ENCODE results near the gene USP1. TPM values are rescaled to one million over a fixed set of nuclear protein-coding genes. Genes with fewer than 3 reads are reported as not detected.

The USP1 gene
- total and polyA plus RNA-seq, 4 donors, result 10.0 to 42.1 (median 16.8) TPM

GRCh38 chr1:62401034-62401760 is 35.7 kb upstream of the USP1 start:
- no peak overlapping the region for H3K4me3 ChIP-seq
- no peak overlapping the region for H3K27ac ChIP-seq (ENCODE audit: low read depth in 1 of 2, low read length in 1 of 2)
- ATAC-seq (ENCODE audit: insufficient read depth, low FRiP score) (no peak), DNase-seq (no peak)
- H3K9me3 ChIP-seq (ENCODE audit: control insufficient read depth in 4 of 4, insufficient read depth in 3 of 4, low read length in 3 of 4), result peaks cover 0 to 2% (median 0%) of the 10 kb centered on the region in 4 donors
- H3K36me3 ChIP-seq (ENCODE audit: control insufficient read depth in 4 of 4, insufficient read depth in 4 of 4, low read length in 4 of 4), result no peaks in the 10 kb centered on the region
- TF ChIP-seq CTCF (IDR thresholded peaks at IDR 0.05; ENCODE audit: control extremely low read depth, extremely low read depth), result no peak
- no peak overlapping the region for H3K9ac ChIP-seq (ENCODE audit: insufficient read depth in 1 of 2, low read length in 2 of 2)
- H3K27me3 ChIP-seq (ENCODE audit: control insufficient read depth in 3 of 3, insufficient read depth in 3 of 3, low read length in 2 of 3), result no peaks in the 10 kb centered on the region
- H3K4me1 ChIP-seq (ENCODE audit: control insufficient read depth in 5 of 5, insufficient read depth in 5 of 5, low read length in 5 of 5), result no peaks in the 10 kb centered on the region
- 87 to 93% methylated on average over 5 of the region's 5 CpGs for WGBS, 2 donors

- DNase-seq, result no peak
- no peak for TF ChIP-seq CTCF (IDR thresholded peaks at IDR 0.05; ENCODE audit: control extremely low read depth, extremely low read depth)
- no peak for ATAC-seq (ENCODE audit: insufficient read depth, low FRiP score)
- Histone ChIP-seq H3K4me1 (ENCODE audit: control insufficient read depth in 5 of 5, insufficient read depth in 5 of 5, low read length in 5 of 5) (no peaks in the 10 kb centered on the region), H3K36me3 (ENCODE audit: control insufficient read depth in 4 of 4, insufficient read depth in 4 of 4, low read length in 4 of 4) (no peaks in the 10 kb centered on the region), H3K9ac (ENCODE audit: insufficient read depth in 1 of 2, low read length in 2 of 2) (no peak overlapping the region), H3K27ac (ENCODE audit: low read depth in 1 of 2, low read length in 1 of 2) (no peak overlapping the region), H3K9me3 (ENCODE audit: control insufficient read depth in 4 of 4, insufficient read depth in 3 of 4, low read length in 3 of 4) (no peaks in the 10 kb centered on the region), H3K4me3 (no peak overlapping the region), H3K27me3 (ENCODE audit: control insufficient read depth in 3 of 3, insufficient read depth in 3 of 3, low read length in 2 of 3) (no peaks in the 10 kb centered on the region)
- 94 to 100% methylated on average over 2 of the region's 2 CpGs for WGBS, 2 donors
Measured at GRCh38 chr1:62405247-62405646, 31.6 kb upstream of the USP1 start.

- 85 to 88% methylated on average over 3 of the region's 3 CpGs for WGBS, 2 donors
- Histone ChIP-seq H3K36me3 (ENCODE audit: control insufficient read depth in 4 of 4, insufficient read depth in 4 of 4, low read length in 4 of 4) (no peaks in the 10 kb centered on the region), H3K4me1 (ENCODE audit: control insufficient read depth in 5 of 5, insufficient read depth in 5 of 5, low read length in 5 of 5) (no peaks in the 10 kb centered on the region), H3K27me3 (ENCODE audit: control insufficient read depth in 3 of 3, insufficient read depth in 3 of 3, low read length in 2 of 3) (no peaks in the 10 kb centered on the region), H3K27ac (ENCODE audit: low read depth in 1 of 2, low read length in 1 of 2) (no peak overlapping the region), H3K9me3 (ENCODE audit: control insufficient read depth in 4 of 4, insufficient read depth in 3 of 4, low read length in 3 of 4) (no peaks in the 10 kb centered on the region), H3K4me3 (no peak overlapping the region), H3K9ac (ENCODE audit: insufficient read depth in 1 of 2, low read length in 2 of 2) (no peak overlapping the region)
- DNase-seq (no peak), ATAC-seq (ENCODE audit: insufficient read depth, low FRiP score) (no peak)
- no peak for TF ChIP-seq CTCF (IDR thresholded peaks at IDR 0.05; ENCODE audit: control extremely low read depth, extremely low read depth)
Measured at GRCh38 chr1:62406576-62406975, 30.3 kb upstream of the USP1 start.

All from lung (tissue), 12 donors.